Pulmonary artery endothelial cell (primary cell): ENCODE measurements around the gene RPH3AL. TPM values are rescaled to one million over a fixed set of nuclear protein-coding genes. Genes with fewer than 3 reads are reported as not detected.
"Not testable (repeated sequence)": the region's sequence is repeated elsewhere in the genome, so short reads cannot be mapped to it uniquely, and the experiment has no call there.

ENCODE experiments used
- DNase-seq: peaks from one replicate; pipeline ENCODE4 v3.0.0-alpha.2; 2011; ENCODE audit warnings: low read depth, low spot score
- total RNA-seq: library from RNA; depleted of rRNA; stranded (reverse); fragments of >200 nt; gene quantifications from 2 replicates; pipeline ENCODE4 v1.2.3, GENCODE V29; 2014

RPH3AL gene
- total RNA-seq, 1 donor from 2014 or later, result 5.4 TPM

DNA sequence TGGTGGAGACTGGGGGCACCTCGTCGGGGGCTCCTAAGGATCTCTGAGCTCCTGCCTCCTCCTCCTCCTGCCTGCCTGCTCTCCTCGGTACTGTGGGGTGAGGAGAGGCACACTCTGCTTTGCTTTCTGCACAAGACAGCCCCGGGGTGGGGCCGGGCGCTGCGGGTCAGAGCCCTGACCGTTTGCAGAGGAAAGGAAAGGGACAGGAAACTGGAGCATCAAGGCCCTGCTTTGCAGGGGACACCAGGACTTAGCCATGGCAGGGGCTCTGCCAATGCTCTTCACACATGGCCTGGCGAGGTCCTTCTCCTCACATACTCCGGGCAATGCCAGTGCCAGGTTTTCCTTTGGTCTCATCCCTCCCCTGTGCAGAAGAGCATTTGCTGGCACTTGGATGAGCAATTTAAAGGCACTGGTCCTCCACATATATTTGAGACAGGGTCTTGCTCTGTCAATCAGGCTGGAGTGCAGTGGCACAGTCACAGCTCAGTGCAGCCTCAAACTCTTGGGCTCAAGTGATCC lies 147.4 kb downstream of the RPH3AL start:
- no peak for DNase-seq

DNA sequence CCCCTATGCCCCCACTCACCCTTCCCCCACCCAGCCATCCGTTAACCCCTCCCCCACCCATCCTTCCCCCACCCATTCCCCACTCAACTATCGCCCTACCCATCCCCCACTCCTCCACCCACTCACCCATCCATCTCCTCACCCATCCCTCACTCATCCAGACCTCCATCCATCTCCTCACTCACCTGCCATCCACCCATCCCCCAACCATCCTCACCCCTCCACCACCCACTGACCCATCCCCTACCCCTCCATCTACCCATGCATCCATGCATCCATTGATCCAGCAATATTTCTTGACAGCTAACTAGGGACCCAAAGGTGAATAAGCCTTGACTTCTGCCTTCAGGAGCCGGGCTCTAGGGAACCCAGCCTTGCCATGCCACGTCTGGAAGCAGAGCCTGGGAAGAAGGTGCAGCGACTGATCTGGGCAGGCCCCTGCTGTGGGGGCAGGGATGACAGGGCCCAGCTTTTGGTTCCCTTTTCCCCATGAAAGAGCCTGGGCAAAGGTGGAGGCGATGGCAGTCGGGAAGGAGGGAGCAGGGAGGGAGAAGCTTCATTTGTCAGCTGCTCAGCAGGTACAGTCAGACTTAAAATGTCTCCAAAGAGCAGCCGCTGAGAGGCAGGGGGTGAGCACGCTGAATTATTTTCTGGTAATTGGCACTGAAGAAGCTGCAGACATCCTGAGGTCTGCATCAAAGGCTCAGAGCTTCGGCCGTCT lies 148.0 kb downstream of the RPH3AL start:
- DNase-seq, result no peak

DNA sequence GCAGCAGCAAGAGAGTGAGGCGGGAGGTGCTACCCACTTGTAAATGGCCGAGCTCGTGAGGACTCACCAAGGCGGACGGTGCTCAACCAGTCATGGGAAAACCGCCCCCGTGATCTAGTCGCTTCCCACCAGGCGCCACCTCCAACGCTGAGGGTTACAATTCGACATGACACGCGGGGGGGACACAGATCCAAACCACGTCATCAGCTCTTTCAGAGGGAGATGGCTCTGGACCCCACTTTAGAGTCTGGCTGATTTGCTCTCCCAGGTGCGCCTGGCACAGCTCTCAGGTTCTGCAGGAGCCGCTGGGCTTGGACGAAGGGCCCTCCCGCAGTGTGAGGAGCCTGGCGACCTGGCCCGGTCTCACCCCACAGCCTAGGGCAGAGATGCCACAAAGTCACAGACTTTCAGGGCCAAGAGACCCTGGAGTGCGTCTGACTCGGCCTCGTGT lies 150.1 kb downstream of the RPH3AL start:
- DNase-seq, result no peak

DNA sequence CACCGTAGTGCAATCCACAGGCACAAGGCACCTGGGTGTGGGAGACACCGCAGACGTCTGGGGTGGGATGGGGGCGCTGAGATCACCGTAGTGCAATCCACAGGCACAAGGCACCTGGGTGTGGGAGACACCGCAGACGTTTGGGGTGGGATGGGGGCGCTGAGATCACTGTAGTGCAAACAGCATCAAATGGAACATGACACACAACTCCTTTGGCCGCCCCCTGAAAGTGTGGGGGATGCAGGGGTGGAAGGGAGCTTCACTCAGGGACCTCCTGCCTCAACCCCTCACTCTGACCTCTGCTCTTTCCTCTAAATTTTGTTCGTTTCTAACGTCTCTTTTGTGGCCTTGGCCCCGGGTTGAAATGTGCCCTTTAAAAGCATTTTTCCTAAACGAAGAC lies 150.9 kb downstream of the RPH3AL start:
- DNase-seq, result not testable (repeated sequence)

DNA sequence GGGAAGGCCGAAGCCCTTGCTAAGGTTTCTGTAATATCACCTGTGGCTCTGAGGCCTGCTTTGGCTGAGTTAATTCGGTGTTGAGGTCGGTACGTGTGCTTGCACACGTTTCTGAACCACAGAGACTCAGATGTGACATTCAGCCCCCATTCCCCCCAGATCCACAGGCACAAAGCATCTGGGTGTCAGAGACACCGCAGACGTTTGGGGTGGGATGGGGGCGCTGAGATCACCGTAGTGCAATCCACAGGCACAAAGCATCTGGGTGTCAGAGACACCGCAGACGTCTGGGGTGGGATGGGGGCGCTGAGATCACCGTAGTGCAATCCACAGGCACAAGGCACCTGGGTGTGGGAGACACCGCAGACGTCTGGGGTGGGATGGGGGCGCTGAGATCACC lies 151.3 kb downstream of the RPH3AL start:
- DNase-seq, result not testable (repeated sequence)

DNA sequence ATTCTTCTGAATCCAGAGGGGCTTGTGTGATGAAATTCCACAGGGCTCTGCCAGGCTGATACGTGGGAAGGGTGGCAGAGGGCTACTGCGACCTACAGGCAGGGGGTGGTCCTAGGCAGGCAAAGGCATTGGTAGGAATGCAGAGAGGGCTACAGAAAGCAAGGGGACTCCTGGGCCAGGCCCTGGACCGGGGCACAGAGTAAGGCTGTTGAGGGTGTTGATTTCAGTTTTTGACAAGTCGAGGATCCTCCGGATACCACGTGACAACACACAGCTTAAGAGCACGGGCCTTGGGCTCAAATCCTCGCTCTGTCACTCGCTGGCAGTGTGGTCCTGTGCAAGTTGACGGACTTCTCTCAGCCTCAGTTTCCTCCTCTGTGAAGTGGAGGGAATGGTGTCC lies 152.0 kb downstream of the RPH3AL start:
- no peak for DNase-seq

DNA sequence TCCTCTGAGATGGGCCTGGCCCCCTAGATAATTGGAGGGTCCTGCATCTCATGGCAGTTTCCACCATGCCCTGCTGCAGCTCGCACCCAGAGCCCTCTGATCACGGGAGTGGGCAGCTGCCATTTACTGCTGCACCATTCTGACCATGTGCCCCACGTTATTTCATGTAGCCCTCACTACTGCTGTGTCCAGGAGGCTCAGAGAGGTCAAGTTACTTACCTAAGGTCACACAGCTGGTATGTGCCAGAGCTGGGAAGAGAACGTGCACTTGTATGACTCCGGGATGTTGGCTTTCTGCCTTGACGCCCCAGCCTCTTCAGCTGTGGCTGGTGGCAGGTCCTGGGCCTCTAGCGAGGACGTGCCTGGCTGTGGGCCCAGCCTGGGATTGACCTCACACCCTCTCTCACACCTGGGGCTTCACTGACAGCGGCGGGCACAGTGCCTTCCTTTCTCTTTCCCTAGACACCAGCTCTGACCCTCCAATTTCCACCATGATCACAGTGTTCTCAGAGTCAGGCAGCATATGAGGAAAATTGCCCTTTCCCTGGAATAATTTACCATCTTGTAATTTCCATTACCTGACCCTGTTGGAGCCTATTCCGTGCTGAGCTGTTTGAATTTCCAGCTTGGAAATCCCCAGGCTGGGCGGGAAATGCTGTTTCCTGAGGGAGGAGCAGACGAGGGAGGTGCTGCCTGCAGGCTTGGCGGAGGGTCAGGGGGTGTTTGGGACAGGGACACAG lies 152.6 kb downstream of the RPH3AL start:
- DNase-seq, result peak; percentile 56

DNA sequence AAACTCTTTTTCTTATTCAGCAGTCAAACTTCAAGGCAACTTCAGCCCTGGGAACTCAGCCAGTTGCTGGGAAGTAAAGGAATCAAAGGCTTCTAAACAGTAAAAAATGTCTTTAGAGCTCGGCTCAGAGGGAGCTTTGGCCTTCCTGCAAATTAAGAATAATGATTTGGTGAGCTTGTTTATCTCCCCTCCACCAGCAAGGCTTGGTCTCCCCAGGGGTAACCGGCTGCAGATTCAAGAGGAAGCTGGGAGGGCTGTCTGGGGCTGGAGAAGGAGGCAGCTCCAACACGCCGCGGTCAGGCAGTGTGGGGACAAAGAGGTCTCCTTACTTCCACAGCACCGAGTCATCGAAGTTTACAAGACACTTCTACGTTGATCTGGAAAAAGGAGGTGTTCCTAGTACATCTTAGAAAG lies 153.4 kb downstream of the RPH3AL start:
- no peak for DNase-seq

DNA sequence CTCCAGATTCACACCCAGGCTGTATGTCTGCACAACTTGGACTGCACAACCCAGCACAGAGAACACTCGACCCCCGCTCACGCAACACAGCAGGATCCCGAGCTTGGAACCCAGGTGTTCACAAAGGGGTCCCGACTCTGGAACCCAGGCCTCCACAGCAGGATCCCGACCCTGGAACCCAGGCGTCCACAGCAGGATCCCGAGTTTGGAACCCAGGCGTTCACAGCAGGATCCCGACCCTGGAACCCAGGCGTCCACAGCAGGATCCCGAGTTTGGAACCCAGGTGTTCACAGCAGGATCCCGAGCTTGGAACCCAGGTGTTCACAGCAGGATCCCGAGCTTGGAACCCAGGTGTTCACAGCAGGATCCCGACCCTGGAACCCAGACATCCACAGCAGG lies 154.4 kb downstream of the RPH3AL start:
- not testable (repeated sequence) for DNase-seq

DNA sequence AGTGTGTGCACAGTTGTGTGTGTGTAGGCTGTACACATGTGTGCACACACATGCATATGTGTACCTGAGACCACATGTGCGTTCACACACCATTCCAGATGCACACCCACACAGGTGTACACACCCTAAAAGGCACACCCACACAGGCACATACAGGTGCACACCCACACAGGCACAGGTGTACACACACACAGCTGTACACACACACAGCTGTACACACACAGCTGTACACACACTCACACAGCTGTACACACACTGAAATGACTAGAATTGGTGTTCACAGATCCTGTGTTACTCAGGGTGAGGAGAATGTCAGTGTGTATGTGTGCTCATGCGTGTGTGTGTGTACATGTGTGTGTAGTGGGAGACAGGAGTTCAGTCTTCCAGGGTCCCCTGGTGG lies 155.3 kb downstream of the RPH3AL start:
- no peak for DNase-seq

DNA sequence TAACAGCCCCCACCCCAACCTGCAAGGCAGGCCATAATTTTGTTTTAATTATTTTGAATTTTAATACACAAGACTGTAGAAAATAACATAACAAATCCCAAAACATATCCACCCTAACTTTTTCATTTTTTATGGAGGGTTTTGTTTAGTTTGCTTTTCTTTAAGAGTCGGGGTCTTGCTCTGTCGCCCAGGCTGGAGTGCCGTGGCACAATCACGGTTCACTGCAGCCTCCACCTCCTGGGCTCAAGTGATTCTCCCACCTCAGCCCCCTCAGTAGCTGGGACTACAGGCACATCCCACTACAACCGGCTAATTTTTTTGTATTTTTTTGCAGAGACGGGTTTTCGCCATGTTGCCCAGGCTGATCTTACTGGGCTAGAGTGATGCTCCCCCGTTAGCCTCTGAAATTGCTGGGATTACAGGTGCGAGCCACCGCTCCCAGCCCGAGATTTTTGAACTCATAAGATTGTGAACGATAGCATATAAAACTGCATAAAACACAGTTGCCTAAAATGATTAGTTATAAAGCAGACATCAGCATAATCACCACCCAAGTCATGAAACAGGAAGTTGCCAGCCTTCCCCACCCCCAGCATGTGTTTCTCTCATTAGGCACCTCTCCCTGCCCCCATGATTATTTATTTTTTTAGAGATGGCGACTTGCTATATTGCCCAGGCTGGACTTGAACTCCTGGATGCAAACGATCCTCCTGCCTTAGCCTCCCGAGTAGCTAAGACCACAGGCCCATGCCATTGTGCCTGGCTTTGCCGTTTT lies 157.6 kb downstream of the RPH3AL start:
- no peak for DNase-seq

DNA sequence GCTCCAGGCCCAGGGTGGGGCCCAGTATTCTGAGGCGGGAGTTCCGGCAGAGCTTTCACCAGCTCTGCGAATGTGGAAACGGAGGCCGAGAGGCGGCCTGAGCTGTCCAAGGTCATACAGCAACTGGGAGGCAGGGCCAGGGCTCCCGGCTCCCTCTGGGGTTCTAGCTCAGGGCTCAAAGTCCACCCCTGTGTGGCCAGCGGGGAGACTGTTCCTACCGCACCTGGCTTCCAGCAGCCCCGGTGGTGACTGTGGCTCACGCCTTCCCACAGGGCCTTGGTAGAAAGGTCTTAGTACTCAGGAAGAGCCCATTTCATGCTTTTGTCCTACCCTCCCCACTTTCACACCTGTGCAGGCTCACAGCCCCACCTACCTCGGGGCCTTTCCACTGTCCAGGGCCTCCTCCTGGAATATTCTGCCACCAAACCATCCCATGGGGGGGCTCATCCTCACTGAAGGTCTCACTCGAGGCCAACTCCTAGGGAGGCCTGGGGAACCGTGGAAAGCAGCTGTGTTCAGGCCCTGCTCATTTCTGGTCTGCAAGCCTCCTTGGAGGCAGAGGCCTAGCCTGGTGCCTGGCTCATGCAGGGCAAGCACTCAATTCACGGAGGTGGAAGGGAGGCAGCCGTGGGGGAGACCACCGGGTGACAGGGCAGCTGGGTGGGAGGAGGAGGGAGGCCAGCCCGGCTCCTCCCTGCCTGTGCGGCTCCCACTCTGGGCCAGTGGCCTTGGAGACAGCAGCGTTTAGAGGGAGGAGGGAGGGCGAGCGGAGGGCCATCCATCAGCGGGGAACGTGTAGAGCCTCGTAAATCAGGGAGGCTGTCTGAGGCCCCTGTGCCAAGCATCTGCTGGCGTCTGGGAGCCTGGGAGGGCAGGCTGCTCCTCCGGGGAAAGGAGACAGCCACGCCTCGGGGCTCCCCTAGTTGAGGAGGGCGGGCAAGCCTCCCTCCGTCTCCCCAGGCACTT lies 158.5 kb downstream of the RPH3AL start:
- DNase-seq, result no peak

DNA sequence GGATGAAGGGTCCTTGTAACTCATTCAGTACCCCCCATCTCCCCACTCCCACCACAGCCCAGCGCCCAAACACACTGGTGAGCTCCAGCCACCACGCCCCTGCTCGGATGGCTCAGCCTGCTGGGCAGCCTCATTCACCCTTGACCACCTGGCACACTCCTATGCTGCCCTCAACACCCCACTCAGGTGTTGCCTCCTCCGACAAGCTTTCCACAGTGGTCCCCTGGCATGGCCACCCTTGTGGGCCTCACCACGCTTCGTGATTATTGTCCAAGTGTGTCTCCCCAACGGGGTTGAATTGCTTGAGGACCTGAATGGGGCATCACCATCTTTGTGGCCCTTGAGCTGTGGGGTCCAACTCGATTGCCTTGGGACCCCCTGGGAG lies 159.2 kb downstream of the RPH3AL start:
- no peak for DNase-seq

DNA sequence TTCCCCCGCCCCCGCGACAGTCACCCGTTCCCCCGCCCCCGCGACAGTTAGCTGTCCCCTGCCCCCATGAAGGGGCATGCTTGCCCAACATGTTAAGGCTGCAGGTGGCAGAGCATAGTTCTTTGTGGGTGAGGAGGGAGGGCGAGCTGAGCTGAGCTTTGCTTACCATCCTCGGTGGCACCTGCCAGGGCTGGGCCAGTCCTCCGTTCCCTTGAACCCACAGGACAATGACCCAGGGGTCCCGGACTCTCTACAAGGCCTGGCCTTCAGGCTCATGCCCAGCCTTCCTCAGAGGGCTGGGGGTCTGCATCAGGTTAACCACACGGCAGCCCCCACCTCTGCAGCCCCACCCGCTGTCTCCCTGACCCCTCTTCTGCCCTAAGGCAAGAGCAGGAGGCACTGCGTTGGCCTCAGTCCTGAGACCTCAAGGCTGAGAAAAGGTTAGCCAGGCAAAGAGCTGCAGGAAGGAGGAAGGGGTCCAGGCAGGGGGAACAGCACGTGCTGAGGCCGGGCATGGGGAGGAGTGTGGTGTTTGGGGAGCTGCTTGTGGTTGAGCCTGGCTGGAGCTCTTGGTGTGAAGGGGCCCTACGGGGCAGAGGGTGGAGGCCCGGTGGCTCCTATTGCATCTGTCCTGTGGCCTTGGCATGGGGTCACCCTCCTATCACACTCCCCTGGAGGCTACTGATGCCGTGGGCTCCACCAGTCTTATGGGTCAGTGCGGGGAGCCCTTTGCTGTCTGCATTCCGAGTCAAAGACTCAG lies 159.8 kb downstream of the RPH3AL start:
- DNase-seq, result no peak

DNA sequence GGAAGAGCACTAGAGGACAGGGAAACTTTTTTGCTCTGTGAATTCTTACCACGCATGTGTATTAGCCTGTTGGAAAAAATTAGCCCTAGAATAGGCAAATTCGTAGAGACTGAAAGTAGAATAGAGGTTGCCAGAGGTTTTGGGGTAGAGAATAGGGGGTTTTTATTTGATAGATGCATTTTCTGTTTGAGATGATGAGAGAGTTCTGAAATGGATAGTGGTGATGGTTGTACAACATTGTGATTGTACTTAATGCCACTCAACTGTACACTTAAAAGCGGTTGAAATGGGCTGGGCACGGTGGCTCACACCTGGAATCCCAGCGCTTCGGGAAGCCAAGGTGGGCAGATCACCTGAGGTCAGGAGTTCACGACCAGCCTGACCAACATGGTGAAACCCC lies 163.2 kb downstream of the RPH3AL start:
- no peak for DNase-seq

DNA sequence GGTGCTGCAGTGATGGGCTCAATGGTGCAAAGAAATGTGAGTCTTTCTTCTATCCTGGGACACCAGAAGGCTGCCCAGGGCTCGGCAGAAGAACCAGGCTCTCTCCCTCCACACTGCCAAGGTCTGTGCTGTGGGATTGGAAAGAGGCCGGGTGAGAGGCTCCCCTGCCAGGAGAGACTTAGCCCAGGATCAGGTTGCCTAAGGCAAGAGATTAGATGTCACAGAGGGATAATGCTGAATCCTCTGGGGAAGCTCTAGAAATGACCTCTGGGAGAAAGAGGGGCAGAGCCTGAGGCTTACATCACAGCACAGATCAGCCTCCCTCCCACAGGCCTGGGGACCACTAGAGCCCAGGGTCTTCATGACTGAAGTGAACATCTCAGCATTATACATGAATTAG lies 165.5 kb downstream of the RPH3AL start:
- no peak for DNase-seq

DNA sequence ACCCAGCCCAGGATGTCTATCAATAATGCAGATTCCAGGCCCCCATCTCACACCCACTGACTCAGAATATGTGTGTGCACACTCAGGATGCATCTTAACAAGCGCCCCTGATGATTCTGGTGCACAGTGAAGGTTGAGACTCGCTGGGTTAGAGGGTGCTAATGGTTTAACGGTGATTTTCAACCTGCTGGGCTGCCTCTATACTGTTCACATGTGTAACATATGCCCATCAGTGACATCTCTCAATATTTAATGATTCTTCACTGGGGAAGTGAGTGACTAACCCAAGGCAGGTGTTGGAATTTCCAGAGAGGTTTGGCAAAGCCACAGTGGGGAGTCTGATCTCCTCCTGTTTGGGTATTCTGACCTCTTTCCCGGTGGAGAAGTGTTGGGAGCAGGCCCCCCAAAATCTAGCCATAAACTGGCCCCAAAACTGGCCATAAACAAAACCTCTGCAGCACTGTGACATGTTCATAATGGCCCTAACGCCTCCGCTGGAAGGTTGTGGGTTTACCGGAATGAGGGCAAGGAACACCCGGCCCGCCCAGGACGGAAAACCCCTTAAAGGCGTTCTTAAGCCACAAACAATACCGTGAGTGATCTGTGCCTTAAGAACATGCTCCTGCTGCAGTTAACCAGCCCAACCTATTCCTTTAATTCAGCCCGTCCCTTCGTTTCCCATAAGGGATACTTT lies 167.0 kb downstream of the RPH3AL start:
- DNase-seq, result no peak

DNA sequence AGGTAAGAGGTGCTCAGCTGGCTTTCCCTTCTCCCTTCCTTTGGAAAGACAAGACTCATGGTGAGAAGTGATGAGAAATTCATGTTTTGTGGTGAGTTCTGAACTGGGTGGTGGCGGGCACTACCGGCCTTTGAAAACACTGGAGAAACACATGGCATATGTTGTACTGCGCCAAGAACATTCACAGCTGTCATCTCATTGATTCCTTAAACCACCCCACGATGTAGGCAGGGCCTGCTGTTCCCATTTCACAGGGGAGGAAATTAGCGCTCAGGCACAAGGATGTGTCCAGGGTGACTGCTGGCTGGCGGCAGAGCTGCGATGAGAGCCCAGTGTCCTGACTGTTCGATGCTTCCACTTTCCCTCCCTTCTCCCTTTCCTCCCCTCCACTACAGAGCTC lies 169.6 kb downstream of the RPH3AL start:
- DNase-seq, result no peak

DNA sequence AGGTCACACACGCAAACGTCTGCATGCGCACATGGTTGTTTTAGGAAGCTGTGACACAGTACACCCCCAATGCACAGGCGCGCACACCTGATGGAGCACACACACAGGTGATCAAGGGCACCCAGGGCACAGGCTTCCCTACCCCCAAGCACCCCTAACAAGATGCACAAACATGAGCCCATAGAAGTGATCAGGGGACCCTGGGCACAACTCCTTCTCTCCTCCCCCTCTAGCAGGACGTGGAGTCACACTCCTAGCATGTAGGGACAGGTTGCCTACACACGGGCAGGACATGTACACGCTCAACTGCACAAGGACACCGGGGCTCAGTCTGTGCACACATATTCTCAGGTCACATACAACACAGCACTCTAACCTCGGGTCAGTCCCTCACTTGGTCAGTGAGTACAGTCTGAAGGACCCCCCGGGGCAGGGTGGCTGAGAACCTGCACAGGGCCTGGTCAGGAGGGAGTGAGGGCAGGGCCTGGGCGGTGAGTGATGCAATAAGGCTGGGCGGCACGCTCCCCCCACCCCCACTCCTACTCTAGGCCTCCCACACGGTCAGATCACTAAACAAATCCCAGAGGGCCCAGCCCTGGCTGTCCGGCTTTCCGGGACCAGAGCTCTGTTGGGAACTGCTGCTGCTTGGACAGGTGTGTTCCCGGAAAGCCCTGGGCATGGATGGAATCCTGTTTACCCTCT lies 170.4 kb downstream of the RPH3AL start:
- DNase-seq, result no peak
